Measurements from ENCODE around the gene FGF14.

- TF ChIP-seq CTCF (IDR thresholded peaks at IDR 0.05), result no peak
- TF ChIP-seq POLR2A (IDR thresholded peaks at IDR 0.05), result no peak
- TF ChIP-seq POLR2AphosphoS5 (IDR thresholded peaks at IDR 0.05), result no peak
Measured at GRCh38 chr13:101846249-101846648, 555.6 kb downstream of the FGF14 start.
